OCI-LY7 (cell line): ENCODE data around the gene PCDHGA1.

Source experiments
- CTCF ChIP-seq: fragments of 200-600 bp; sonication (generic); conservative IDR thresholded peaks from 2 replicates; pipeline ENCODE4 v1.5.1; 2014; ENCODE audit warnings: mild to moderate bottlenecking, antibody characterized with exemption, low read length, moderate library complexity, mixed read lengths
- EZH2phosphoT487 ChIP-seq: fragments of 200-600 bp; sonication (generic); IDR thresholded peaks from 2 replicates; pipeline ENCODE4 v1.6.1; 2018; ENCODE audit warnings: low read depth, borderline replicate concordance, mild to moderate bottlenecking, mixed run types, antibody characterized with exemption, low read length, moderate library complexity, mixed read lengths

DNA sequence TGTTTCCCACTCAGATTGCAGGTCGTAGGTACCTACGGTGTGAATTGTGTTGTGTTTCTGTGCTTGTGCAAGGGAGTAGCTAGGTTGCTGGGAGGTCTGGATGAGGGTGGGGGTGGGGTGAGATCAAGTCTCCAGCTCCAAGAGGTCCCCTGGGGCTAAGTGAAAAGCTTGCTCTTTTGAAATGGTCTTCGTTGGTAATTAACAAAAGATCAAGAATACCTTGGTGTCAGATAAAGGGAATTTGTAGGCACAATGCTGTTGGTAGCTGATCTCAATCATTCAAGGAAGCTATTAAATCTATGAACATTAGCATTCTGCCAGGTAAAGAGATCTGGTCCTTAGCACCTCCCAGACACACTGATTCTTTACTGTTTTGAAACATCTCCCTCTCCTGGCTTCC, 153.6 kb downstream of the PCDHGA1 start:
- no peak for TF ChIP-seq CTCF
- no peak for TF ChIP-seq EZH2phosphoT487
